Subcutaneous adipose tissue (tissue), 4 donors: ENCODE measurements around the gene VPS37B. TPM values are rescaled to one million over a fixed set of nuclear protein-coding genes. Genes with fewer than 3 reads are reported as not detected.

Experiments used
- CTCF ChIP-seq: fragments of 450-650 bp; IDR thresholded peaks from one replicate; pipeline ENCODE4 v1.5.1; 2016; ENCODE audit warnings: low read depth, mild to moderate bottlenecking, control low read depth, antibody characterized with exemption, moderate library complexity
- total RNA-seq, 4 donors: library from RNA; depleted of rRNA; stranded (reverse); fragments of >200 nt; gene quantifications; one replicate each; pipeline ENCODE4 v1.1.0, GENCODE V29; 2016

Gene VPS37B
- total RNA-seq, 4 donors from 2014 or later = 14.8 to 54.1 (median 16.8) TPM

- TF ChIP-seq CTCF = no peak
Measured at GRCh38 chr12:122884860-122885259, 11.1 kb downstream of the VPS37B start.

- no peak for TF ChIP-seq CTCF
Measured at GRCh38 chr12:122884091-122884826, 11.7 kb downstream of the VPS37B start.

- TF ChIP-seq CTCF = no peak
Measured at GRCh38 chr12:122882908-122883558, 12.9 kb downstream of the VPS37B start.

- no peak for TF ChIP-seq CTCF
Measured at GRCh38 chr12:122880668-122881067, 15.3 kb downstream of the VPS37B start.

- TF ChIP-seq CTCF = no peak
Measured at GRCh38 chr12:122880155-122880667, 15.7 kb downstream of the VPS37B start.

- no peak for TF ChIP-seq CTCF
Measured at GRCh38 chr12:122878780-122879612, 16.9 kb downstream of the VPS37B start.

GRCh38 chr12:122876731-122877130, 19.2 kb downstream of the VPS37B start:
- no peak for TF ChIP-seq CTCF
